Endodermal cell (in vitro differentiated cells): ENCODE measurements around the gene PCBP2. TPM values are rescaled to one million over a fixed set of nuclear protein-coding genes. Genes with fewer than 3 reads are reported as not detected.

Experiments
- DNase-seq: peaks from one replicate; pipeline ENCODE4 v3.0.0-alpha.2; 2017
- H3K27ac ChIP-seq: 2 replicates; pipeline ENCODE4 v1.5.1; 2013; ENCODE audit warnings: mild to moderate bottlenecking, low read depth, low read length, moderate library complexity
- H3K27me3 ChIP-seq: 2 replicates; pipeline ENCODE4 v1.6.1; 2013; ENCODE audit warnings: mild to moderate bottlenecking, low read length, moderate library complexity; ENCODE audit not compliant: insufficient read depth, control insufficient read depth, poor library complexity, severe bottlenecking
- H3K36me3 ChIP-seq: 2 replicates; pipeline ENCODE4 v1.7.0; 2013; ENCODE audit warnings: mild to moderate bottlenecking, low read length, moderate library complexity; ENCODE audit not compliant: control insufficient read depth, insufficient read depth
- H3K4me1 ChIP-seq: one replicate; pipeline ENCODE4 v1.7.0; 2013; ENCODE audit warnings: low read length; ENCODE audit not compliant: control insufficient read depth, insufficient read depth
- H3K4me3 ChIP-seq: 2 replicates; pipeline ENCODE4 v1.5.1; 2013; ENCODE audit warnings: mild to moderate bottlenecking, low read length, moderate library complexity
- H3K9ac ChIP-seq: 2 replicates; pipeline ENCODE4 v1.6.1; 2013; ENCODE audit warnings: mild to moderate bottlenecking, low read length, moderate library complexity; ENCODE audit not compliant: poor library complexity, severe bottlenecking; ENCODE audit errors: extremely low read depth
- H3K9me3 ChIP-seq: 2 replicates; pipeline ENCODE4 v1.6.1; 2013; ENCODE audit warnings: mild to moderate bottlenecking, low read length, moderate library complexity; ENCODE audit not compliant: control insufficient read depth
- H3K27ac Mint-ChIP-seq: 2 replicates; pipeline ENCODE4 v1.8.0; 2020; ENCODE audit warnings: mixed read lengths
- H3K27me3 Mint-ChIP-seq: 2 replicates; pipeline ENCODE4 v1.8.0; 2021; ENCODE audit warnings: mild to moderate bottlenecking, mixed read lengths; ENCODE audit not compliant: insufficient read depth
- H3K36me3 Mint-ChIP-seq: 2 replicates; pipeline ENCODE4 v1.8.0; 2020; ENCODE audit warnings: low read depth, mixed read lengths
- H3K4me1 Mint-ChIP-seq: 2 replicates; pipeline ENCODE4 v1.8.0; 2020; ENCODE audit warnings: mixed read lengths
- H3K4me3 Mint-ChIP-seq: 2 replicates; pipeline ENCODE4 v1.8.0; 2020; ENCODE audit warnings: mild to moderate bottlenecking, moderate library complexity, mixed read lengths
- H3K9me3 Mint-ChIP-seq: 2 replicates; pipeline ENCODE4 v1.8.0; 2020; ENCODE audit warnings: mild to moderate bottlenecking, mixed read lengths
- WGBS, 2 experiments: methylation state at CpG; one replicate each; pipeline versions ENCODE4 v1.1.5 to v1.1.7; 2013; ENCODE audit warnings: missing lambda C conversion rate in 2 of 2, mixed read lengths in 1 of 2; ENCODE audit not compliant: insufficient coverage in 1 of 2, insufficient read length in 1 of 2; 5-methylcytosine and 5-hydroxymethylcytosine counted together
- total RNA-seq, 2 donors: library from RNA; stranded (reverse); fragmentation: NEBNext Ultra II Directional in 1 of 2; extraction: Animal tissue kit (Norgen Biotek cat#: 25700) in 1 of 2; gene quantifications; 2 replicates in 1 of 2; 3 replicates in 1 of 2; pipeline ENCODE4 v1.2.1, GENCODE V29; 2021
- TF ChIP-seq, protein P1 (sequence below): fragments of 200-600 bp; sonication (generic); conservative IDR thresholded peaks from 2 replicates; pipeline ENCODE4 v1.5.0; 2021; ENCODE audit warnings: antibody characterized with exemption, mild to moderate bottlenecking

PCBP2 gene
- total RNA-seq, 2 donors from 2014 or later: 1,281 to 1,338 TPM

DNA sequence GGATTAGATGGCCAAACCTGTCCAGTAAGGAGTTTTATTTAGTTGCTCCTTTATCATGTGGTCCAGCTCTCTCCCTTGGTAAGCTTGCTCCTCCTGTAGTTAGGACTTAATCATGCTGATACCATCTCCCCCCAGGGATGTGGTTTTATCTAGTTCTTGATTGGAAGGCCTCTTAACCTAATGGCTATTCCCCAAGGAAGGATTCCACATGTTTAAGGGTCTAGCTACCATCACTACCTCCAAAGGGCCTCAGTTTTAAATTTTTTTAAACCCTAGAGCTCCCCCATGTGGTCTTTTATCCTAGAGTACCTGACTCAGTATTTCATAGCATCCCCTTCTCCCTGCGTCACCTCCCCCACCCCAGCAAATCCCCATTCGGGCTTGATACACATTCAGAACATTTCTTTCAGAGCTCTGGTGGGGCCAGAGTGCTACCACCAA is 24.9 kb downstream of the PCBP2 start:
- H3K4me1 ChIP-seq: peaks cover 38% of the 10 kb centered on the region
- 80 to 85% methylated on average over 2 of the region's 2 CpGs for WGBS, 2 experiments
- no peak overlapping the region for H3K9ac ChIP-seq
- peaks cover 60% of the 10 kb centered on the region for H3K4me1 Mint-ChIP-seq
- H3K9me3 Mint-ChIP-seq: no peaks in the 10 kb centered on the region
- no peaks in the 10 kb centered on the region for H3K27me3 ChIP-seq
- H3K27ac Mint-ChIP-seq: peak overlapping the region; percentile 87
- H3K4me3 Mint-ChIP-seq: no peak overlapping the region
- peaks cover 84% of the 10 kb centered on the region for H3K36me3 Mint-ChIP-seq
- H3K36me3 ChIP-seq: peaks cover 96% of the 10 kb centered on the region
- H3K27me3 Mint-ChIP-seq: no peaks in the 10 kb centered on the region
- H3K4me3 ChIP-seq: no peak overlapping the region
- no peak overlapping the region for H3K27ac ChIP-seq
- peak; percentile 70 for DNase-seq
- no peaks in the 10 kb centered on the region for H3K9me3 ChIP-seq
- TF ChIP-seq, protein P1, sequence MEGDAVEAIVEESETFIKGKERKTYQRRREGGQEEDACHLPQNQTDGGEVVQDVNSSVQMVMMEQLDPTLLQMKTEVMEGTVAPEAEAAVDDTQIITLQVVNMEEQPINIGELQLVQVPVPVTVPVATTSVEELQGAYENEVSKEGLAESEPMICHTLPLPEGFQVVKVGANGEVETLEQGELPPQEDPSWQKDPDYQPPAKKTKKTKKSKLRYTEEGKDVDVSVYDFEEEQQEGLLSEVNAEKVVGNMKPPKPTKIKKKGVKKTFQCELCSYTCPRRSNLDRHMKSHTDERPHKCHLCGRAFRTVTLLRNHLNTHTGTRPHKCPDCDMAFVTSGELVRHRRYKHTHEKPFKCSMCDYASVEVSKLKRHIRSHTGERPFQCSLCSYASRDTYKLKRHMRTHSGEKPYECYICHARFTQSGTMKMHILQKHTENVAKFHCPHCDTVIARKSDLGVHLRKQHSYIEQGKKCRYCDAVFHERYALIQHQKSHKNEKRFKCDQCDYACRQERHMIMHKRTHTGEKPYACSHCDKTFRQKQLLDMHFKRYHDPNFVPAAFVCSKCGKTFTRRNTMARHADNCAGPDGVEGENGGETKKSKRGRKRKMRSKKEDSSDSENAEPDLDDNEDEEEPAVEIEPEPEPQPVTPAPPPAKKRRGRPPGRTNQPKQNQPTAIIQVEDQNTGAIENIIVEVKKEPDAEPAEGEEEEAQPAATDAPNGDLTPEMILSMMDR: peak; percentile 69

DNA sequence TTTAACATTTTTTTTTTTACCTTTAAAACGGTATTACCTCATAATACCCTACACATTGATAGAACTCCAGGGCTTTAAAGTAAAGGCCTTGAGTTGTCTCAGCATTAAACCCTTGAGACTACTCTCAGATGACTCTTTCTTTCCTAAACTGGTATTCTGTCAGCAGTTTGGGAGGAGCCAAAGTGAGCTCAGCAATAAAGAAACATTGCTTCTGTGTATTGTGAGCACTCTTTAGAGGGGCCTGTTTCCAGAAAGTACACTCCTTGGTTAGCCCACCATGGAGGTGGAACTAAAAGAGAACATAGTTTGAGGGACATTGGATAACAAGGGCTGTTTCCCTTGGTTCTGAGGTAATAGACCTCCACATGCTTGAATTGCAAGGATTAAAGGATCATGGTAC is 27.0 kb downstream of the PCBP2 start:
- H3K27ac Mint-ChIP-seq: peak overlapping the region; percentile 55
- H3K4me3 Mint-ChIP-seq: no peak overlapping the region
- no peaks in the 10 kb centered on the region for H3K9me3 Mint-ChIP-seq
- TF ChIP-seq, protein P1: no peak
- peaks cover 80% of the 10 kb centered on the region for H3K36me3 Mint-ChIP-seq
- no peaks in the 10 kb centered on the region for H3K27me3 Mint-ChIP-seq
- no peak overlapping the region for H3K27ac ChIP-seq
- H3K9me3 ChIP-seq: no peaks in the 10 kb centered on the region
- 93 to 100% methylated on average over 1 of the region's 1 CpG for WGBS, 2 experiments
- H3K27me3 ChIP-seq: no peaks in the 10 kb centered on the region
- no peak overlapping the region for H3K4me3 ChIP-seq
- H3K4me1 Mint-ChIP-seq: peaks cover 62% of the 10 kb centered on the region
- no peak for DNase-seq
- no peak overlapping the region for H3K9ac ChIP-seq
- peaks cover 96% of the 10 kb centered on the region for H3K36me3 ChIP-seq
- peaks cover 45% of the 10 kb centered on the region for H3K4me1 ChIP-seq

GRCh38 chr12:53479331-53479730 is 27.4 kb downstream of the PCBP2 start:
- 91 to 100% methylated on average over 3 to 5 of the region's 5 CpGs for WGBS, 2 experiments
- no peak overlapping the region for H3K4me3 Mint-ChIP-seq
- peaks cover 80% of the 10 kb centered on the region for H3K36me3 Mint-ChIP-seq
- Histone ChIP-seq H3K9ac (no peak overlapping the region), H3K36me3 (peaks cover 96% of the 10 kb centered on the region), H3K4me1 (peaks cover 41% of the 10 kb centered on the region), H3K9me3 (no peaks in the 10 kb centered on the region), H3K4me3 (no peak overlapping the region), H3K27ac (no peak overlapping the region), H3K27me3 (no peaks in the 10 kb centered on the region)
- no peak for DNase-seq
- no peaks in the 10 kb centered on the region for H3K9me3 Mint-ChIP-seq
- no peaks in the 10 kb centered on the region for H3K27me3 Mint-ChIP-seq
- H3K27ac Mint-ChIP-seq: peak overlapping the region; percentile 55
- peaks cover 59% of the 10 kb centered on the region for H3K4me1 Mint-ChIP-seq
- TF ChIP-seq, protein P1: no peak
